ENCODE measurements around the gene VSTM2B.

Gene VSTM2B

GRCh38 chr19:29482855-29483640, 42.7 kb upstream of the VSTM2B start:
- H3K4me1 ChIP-seq (ENCODE audit: low read length) = no peaks in the 10 kb centered on the region
- peaks cover 58% of the 10 kb centered on the region for H3K27me3 ChIP-seq (replicated peaks; ENCODE audit: insufficient read depth, low read length)
- DNase-seq = no peak
- TF ChIP-seq EZH2 (optimal IDR thresholded peaks at IDR 0.05; ENCODE audit: low read depth, low read length) = no peak
- TF ChIP-seq, protein P1, sequence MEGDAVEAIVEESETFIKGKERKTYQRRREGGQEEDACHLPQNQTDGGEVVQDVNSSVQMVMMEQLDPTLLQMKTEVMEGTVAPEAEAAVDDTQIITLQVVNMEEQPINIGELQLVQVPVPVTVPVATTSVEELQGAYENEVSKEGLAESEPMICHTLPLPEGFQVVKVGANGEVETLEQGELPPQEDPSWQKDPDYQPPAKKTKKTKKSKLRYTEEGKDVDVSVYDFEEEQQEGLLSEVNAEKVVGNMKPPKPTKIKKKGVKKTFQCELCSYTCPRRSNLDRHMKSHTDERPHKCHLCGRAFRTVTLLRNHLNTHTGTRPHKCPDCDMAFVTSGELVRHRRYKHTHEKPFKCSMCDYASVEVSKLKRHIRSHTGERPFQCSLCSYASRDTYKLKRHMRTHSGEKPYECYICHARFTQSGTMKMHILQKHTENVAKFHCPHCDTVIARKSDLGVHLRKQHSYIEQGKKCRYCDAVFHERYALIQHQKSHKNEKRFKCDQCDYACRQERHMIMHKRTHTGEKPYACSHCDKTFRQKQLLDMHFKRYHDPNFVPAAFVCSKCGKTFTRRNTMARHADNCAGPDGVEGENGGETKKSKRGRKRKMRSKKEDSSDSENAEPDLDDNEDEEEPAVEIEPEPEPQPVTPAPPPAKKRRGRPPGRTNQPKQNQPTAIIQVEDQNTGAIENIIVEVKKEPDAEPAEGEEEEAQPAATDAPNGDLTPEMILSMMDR (IDR thresholded peaks at IDR 0.05; ENCODE audit: low read length) = no peak
- no peak for TF ChIP-seq EZH2phosphoT487 (IDR thresholded peaks at IDR 0.05; ENCODE audit: low read length)
- H3K9me2 ChIP-seq (replicated peaks; ENCODE audit: insufficient read depth, low read length) = no peaks in the 10 kb centered on the region
- no peaks in the 10 kb centered on the region for H3F3A ChIP-seq (ENCODE audit: insufficient read depth, low read length)
- no peak overlapping the region for H3K27ac ChIP-seq (ENCODE audit: low read length)
- H3K4me3 ChIP-seq (ENCODE audit: low read length) = no peak overlapping the region
- H3K79me2 ChIP-seq (ENCODE audit: low read length) = no peaks in the 10 kb centered on the region
- no peak overlapping the region for H2AFZ ChIP-seq (ENCODE audit: low read length)
- H3K4me2 ChIP-seq (ENCODE audit: low read depth, low read length) = no peak overlapping the region
- H3K36me3 ChIP-seq (replicated peaks; ENCODE audit: insufficient read depth, low read length) = no peaks in the 10 kb centered on the region
- H4K20me1 ChIP-seq (ENCODE audit: insufficient read depth, low read length) = no peaks in the 10 kb centered on the region
- no peak overlapping the region for H3K9ac ChIP-seq (ENCODE audit: low read length)
- no peaks in the 10 kb centered on the region for H3K9me3 ChIP-seq (replicated peaks; ENCODE audit: insufficient read depth, low read length)

- no peak for TF ChIP-seq EZH2 (optimal IDR thresholded peaks at IDR 0.05; ENCODE audit: low read depth, low read length)
- no peak for TF ChIP-seq EZH2phosphoT487 (IDR thresholded peaks at IDR 0.05; ENCODE audit: low read length)
- TF ChIP-seq, protein P1 (IDR thresholded peaks at IDR 0.05; ENCODE audit: low read length) = no peak
- DNase-seq = no peak
Observed at GRCh38 chr19:29483641-29483920, 42.2 kb upstream of the VSTM2B start.

DNA sequence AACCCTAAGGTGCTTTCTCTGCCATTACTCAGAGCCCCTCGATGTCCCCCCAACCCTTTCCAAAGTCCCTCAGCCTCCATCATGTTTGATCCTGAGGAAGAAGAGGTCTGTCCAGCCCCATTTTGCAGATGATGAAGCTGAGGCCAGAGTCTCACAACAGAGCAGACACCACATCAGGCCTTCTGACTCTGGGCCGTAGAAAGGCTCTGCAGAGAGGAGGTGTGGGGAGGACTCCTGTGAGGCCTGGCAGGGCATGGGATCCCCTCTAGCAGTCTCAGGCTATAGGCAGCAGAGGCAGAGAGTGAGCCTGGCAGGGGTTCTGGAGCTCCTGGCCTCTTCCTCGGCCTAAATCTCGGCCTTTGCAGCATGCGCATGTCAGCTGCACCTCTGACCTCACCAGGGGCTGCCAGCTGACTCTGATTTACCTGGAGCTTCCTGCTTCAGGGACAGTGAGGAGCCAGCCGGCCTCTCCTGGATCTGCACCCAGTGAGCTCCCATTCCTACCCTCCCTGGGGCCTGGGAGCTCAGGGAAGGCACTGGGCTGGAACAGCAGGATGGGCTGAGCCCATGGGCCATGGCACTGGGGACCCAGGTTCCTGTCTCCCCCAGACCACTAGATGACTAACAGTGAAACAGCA, 41.7 kb upstream of the VSTM2B start:
- Histone ChIP-seq H3K9me3 (replicated peaks; ENCODE audit: insufficient read depth, low read length) (no peaks in the 10 kb centered on the region), H4K20me1 (ENCODE audit: insufficient read depth, low read length) (no peaks in the 10 kb centered on the region), H2AFZ (ENCODE audit: low read length) (no peak overlapping the region), H3K4me1 (ENCODE audit: low read length) (no peaks in the 10 kb centered on the region), H3K27ac (ENCODE audit: low read length) (no peak overlapping the region), H3F3A (ENCODE audit: insufficient read depth, low read length) (no peaks in the 10 kb centered on the region), H3K9me2 (replicated peaks; ENCODE audit: insufficient read depth, low read length) (no peaks in the 10 kb centered on the region), H3K27me3 (replicated peaks; ENCODE audit: insufficient read depth, low read length) (peaks cover 57% of the 10 kb centered on the region), H3K79me2 (ENCODE audit: low read length) (no peaks in the 10 kb centered on the region), H3K9ac (ENCODE audit: low read length) (no peak overlapping the region), H3K4me3 (ENCODE audit: low read length) (no peak overlapping the region), H3K36me3 (replicated peaks; ENCODE audit: insufficient read depth, low read length) (no peaks in the 10 kb centered on the region), H3K4me2 (ENCODE audit: low read depth, low read length) (no peak overlapping the region)
- DNase-seq = no peak
- TF ChIP-seq EZH2 (optimal IDR thresholded peaks at IDR 0.05; ENCODE audit: low read depth, low read length) (no peak), EZH2phosphoT487 (IDR thresholded peaks at IDR 0.05; ENCODE audit: low read length) (no peak)
- TF ChIP-seq, protein P1 (IDR thresholded peaks at IDR 0.05; ENCODE audit: low read length) = no peak

More at GRCh38 chr19:29483641-29483920, 42.2 kb upstream of the VSTM2B start:
- no peaks in the 10 kb centered on the region for H3K79me2 ChIP-seq (ENCODE audit: low read length)
- no peaks in the 10 kb centered on the region for H3K9me2 ChIP-seq (replicated peaks; ENCODE audit: insufficient read depth, low read length)
- H3K4me1 ChIP-seq (ENCODE audit: low read length) = no peaks in the 10 kb centered on the region
- H3K4me2 ChIP-seq (ENCODE audit: low read depth, low read length) = no peak overlapping the region
- no peak overlapping the region for H3K27ac ChIP-seq (ENCODE audit: low read length)
- H3K9ac ChIP-seq (ENCODE audit: low read length) = no peak overlapping the region
- no peak overlapping the region for H2AFZ ChIP-seq (ENCODE audit: low read length)
- no peak overlapping the region for H3K4me3 ChIP-seq (ENCODE audit: low read length)
- H3F3A ChIP-seq (ENCODE audit: insufficient read depth, low read length) = no peaks in the 10 kb centered on the region
- H3K36me3 ChIP-seq (replicated peaks; ENCODE audit: insufficient read depth, low read length) = no peaks in the 10 kb centered on the region
- H4K20me1 ChIP-seq (ENCODE audit: insufficient read depth, low read length) = no peaks in the 10 kb centered on the region
- H3K9me3 ChIP-seq (replicated peaks; ENCODE audit: insufficient read depth, low read length) = no peaks in the 10 kb centered on the region
- H3K27me3 ChIP-seq (replicated peaks; ENCODE audit: insufficient read depth, low read length) = peaks cover 58% of the 10 kb centered on the region
